ENCODE measurements around the gene MAGEA10.

DNA sequence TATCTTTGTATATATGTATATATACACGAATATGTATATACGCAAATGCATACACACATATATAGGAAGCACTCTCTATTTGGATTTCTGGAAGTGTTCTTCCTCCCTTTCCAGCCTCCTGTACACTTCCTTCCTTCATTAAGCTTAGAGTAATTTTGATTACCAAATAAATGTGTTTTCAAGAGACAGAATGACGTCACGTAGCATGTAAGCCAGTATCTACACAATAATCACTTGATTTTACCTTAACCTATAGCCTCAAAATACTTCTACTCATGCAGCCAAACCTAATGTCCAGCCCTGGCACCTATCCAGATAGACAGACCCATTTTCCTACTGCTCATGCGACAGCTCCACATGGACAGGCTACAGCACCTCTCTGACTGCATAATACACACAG, 29.9 kb downstream of the MAGEA10 start:
- TF ChIP-seq, protein P1, sequence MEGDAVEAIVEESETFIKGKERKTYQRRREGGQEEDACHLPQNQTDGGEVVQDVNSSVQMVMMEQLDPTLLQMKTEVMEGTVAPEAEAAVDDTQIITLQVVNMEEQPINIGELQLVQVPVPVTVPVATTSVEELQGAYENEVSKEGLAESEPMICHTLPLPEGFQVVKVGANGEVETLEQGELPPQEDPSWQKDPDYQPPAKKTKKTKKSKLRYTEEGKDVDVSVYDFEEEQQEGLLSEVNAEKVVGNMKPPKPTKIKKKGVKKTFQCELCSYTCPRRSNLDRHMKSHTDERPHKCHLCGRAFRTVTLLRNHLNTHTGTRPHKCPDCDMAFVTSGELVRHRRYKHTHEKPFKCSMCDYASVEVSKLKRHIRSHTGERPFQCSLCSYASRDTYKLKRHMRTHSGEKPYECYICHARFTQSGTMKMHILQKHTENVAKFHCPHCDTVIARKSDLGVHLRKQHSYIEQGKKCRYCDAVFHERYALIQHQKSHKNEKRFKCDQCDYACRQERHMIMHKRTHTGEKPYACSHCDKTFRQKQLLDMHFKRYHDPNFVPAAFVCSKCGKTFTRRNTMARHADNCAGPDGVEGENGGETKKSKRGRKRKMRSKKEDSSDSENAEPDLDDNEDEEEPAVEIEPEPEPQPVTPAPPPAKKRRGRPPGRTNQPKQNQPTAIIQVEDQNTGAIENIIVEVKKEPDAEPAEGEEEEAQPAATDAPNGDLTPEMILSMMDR (IDR thresholded peaks at IDR 0.05): no peak
- no peak for TF ChIP-seq POLR2A (IDR thresholded peaks at IDR 0.05)
- TF ChIP-seq POLR2AphosphoS5 (IDR thresholded peaks at IDR 0.05): no peak
